ENCODE results near the gene LRRC14B.
"Not testable (repeated sequence)": the region's sequence is repeated elsewhere in the genome, so short reads cannot be mapped to it uniquely, and the experiment has no call there.

The LRRC14B gene

GRCh38 chr5:215256-215655 lies 24.0 kb downstream of the LRRC14B start:
- DNase-seq = not testable (repeated sequence)

GRCh38 chr5:216076-216475 lies 24.8 kb downstream of the LRRC14B start:
- not testable (repeated sequence) for DNase-seq

GRCh38 chr5:217494-218456 lies 26.5 kb downstream of the LRRC14B start, which contains the start of the genes CCDC127 and SDHA:
Gene CCDC127 (minus strand): TSS chr5:218153. CDS start chr5:216849, 1,304 bp downstream.
Gene SDHA (plus strand): TSS chr5:218320. CDS start chr5:218356, 36 bp downstream.
- peak; percentile 95 for DNase-seq

GRCh38 chr5:218457-219291 lies 27.4 kb downstream of the LRRC14B start:
- DNase-seq = peak; percentile 53

GRCh38 chr5:219460-219863 lies 28.2 kb downstream of the LRRC14B start:
- peak; percentile 26 for DNase-seq

GRCh38 chr5:219991-220390 lies 28.7 kb downstream of the LRRC14B start:
- peak; percentile 55 for DNase-seq

- DNase-seq = peak; percentile 51
Observed at GRCh38 chr5:222951-223715, 31.8 kb downstream of the LRRC14B start.

- no peak for DNase-seq
Observed at GRCh38 chr5:223791-224190, 32.5 kb downstream of the LRRC14B start.

- no peak for DNase-seq
Observed at GRCh38 chr5:225334-225733, 34.0 kb downstream of the LRRC14B start.

- DNase-seq = not testable (repeated sequence)
Observed at GRCh38 chr5:227375-227774, 36.1 kb downstream of the LRRC14B start.

- no peak for DNase-seq
Observed at GRCh38 chr5:228886-229285, 37.6 kb downstream of the LRRC14B start.

- DNase-seq = no peak
Observed at GRCh38 chr5:230711-231110, 39.4 kb downstream of the LRRC14B start.

- no peak for DNase-seq
Observed at GRCh38 chr5:231661-232060, 40.4 kb downstream of the LRRC14B start.

GRCh38 chr5:233426-233825 lies 42.1 kb downstream of the LRRC14B start:
- DNase-seq = not testable (repeated sequence)

GRCh38 chr5:234450-234849 lies 43.2 kb downstream of the LRRC14B start:
- DNase-seq = no peak

GRCh38 chr5:235527-235926 lies 44.2 kb downstream of the LRRC14B start:
- DNase-seq = not testable (repeated sequence)

GRCh38 chr5:237931-238330 lies 46.6 kb downstream of the LRRC14B start:
- DNase-seq = not testable (repeated sequence)

- DNase-seq = not testable (repeated sequence)
Observed at GRCh38 chr5:240550-240949, 49.3 kb downstream of the LRRC14B start.

- not testable (repeated sequence) for DNase-seq
Observed at GRCh38 chr5:241045-241669, 49.9 kb downstream of the LRRC14B start.

- DNase-seq = not testable (repeated sequence)
Observed at GRCh38 chr5:243683-244367, 52.5 kb downstream of the LRRC14B start.

GRCh38 chr5:245717-246116 lies 54.4 kb downstream of the LRRC14B start:
- not testable (repeated sequence) for DNase-seq
